Right atrium auricular region (tissue), 2 donors: ENCODE data around the gene MECP2. TPM values are rescaled to one million over a fixed set of nuclear protein-coding genes. Genes with fewer than 3 reads are reported as not detected.

Experiments used
- DNase-seq: peaks from one replicate; pipeline ENCODE4 v3.0.0-alpha.2; 2019; ENCODE audit warnings: low spot score
- H3K27ac ChIP-seq, 2 donors: fragments of 200-600 bp; sonication (generic); 1 replicate in 1 of 2; 2 replicates in 1 of 2; pipeline ENCODE4 v1.5.1; 2016 to 2019
- H3K27me3 ChIP-seq, 2 donors: fragments of 200-600 bp; sonication (generic); one replicate each; pipeline versions ENCODE4 v1.5.1 to v1.6.0; 2017 to 2019
- H3K36me3 ChIP-seq: fragments of 200-600 bp; sonication (generic); one replicate; pipeline ENCODE4 v1.5.1; 2016
- H3K4me1 ChIP-seq, 2 donors: fragments of 200-600 bp; sonication (generic); one replicate each; pipeline versions ENCODE4 v1.5.1 to v1.6.0; 2017 to 2019
- H3K4me3 ChIP-seq, 2 donors: fragments of 200-600 bp; sonication (generic); 1 replicate in 1 of 2; 2 replicates in 1 of 2; pipeline ENCODE4 v1.5.1; 2017 to 2019; ENCODE audit warnings: mild to moderate bottlenecking in 1 of 2, moderate library complexity in 1 of 2
- H3K9me3 ChIP-seq, 2 donors: fragments of 200-600 bp; sonication (generic); one replicate each; pipeline ENCODE4 v1.5.1; 2019
- total RNA-seq, 2 donors: library from RNA; depleted of rRNA; stranded (reverse); fragments of >200 nt; gene quantifications; one replicate each; pipeline ENCODE4 v1.1.0, GENCODE V29; 2016
- TF ChIP-seq, protein P1 (sequence below), 2 donors: fragments of 200-600 bp; sonication (generic); IDR thresholded peaks; one replicate each; pipeline ENCODE4 v1.5.1; 2019; ENCODE audit warnings: antibody characterized with exemption in 2 of 2

MECP2 gene
- total RNA-seq, 2 donors from 2014 or later, result 52.7 to 69.1 TPM

DNA sequence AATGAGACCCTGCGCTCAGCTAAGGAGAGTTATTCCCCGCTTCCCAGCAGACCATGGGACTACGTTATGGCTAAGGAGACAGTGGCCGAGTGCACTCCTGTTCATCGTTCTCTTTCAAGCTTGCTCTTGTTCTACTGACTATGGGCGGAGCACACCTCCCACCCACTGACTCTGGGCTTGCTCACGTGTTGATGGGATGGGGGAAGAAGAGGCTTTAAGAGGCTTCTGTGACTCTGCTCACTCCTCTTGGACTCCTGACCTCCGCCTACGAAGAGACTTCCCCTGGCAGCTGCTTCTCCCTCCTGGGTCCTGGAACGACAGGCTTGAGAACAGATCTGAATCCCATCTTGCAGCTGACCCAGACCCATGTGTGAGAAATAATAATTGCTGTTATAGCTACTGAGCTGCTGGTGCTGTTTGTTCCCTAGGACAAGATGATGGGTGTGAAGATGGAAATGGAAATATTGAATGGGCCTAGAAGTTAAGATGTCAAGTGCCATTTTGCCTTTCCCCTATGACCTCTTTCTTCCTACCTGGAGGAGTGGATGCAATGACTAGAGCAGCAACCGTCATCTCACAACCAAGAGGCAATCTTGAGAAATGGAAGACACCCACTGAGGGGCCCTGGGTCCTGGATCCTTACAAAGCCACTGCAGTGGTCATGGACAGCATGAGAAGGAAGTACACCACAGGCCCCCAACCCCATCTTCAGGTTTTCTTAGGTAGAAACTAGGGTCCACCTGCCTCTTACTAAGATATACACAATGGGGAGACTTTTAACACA is 39.1 kb downstream of the MECP2 start:
- no peaks in the 10 kb centered on the region for H3K27me3 ChIP-seq
- no peak overlapping the region for H3K27ac ChIP-seq
- TF ChIP-seq, protein P1, sequence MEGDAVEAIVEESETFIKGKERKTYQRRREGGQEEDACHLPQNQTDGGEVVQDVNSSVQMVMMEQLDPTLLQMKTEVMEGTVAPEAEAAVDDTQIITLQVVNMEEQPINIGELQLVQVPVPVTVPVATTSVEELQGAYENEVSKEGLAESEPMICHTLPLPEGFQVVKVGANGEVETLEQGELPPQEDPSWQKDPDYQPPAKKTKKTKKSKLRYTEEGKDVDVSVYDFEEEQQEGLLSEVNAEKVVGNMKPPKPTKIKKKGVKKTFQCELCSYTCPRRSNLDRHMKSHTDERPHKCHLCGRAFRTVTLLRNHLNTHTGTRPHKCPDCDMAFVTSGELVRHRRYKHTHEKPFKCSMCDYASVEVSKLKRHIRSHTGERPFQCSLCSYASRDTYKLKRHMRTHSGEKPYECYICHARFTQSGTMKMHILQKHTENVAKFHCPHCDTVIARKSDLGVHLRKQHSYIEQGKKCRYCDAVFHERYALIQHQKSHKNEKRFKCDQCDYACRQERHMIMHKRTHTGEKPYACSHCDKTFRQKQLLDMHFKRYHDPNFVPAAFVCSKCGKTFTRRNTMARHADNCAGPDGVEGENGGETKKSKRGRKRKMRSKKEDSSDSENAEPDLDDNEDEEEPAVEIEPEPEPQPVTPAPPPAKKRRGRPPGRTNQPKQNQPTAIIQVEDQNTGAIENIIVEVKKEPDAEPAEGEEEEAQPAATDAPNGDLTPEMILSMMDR (IDR thresholded peaks at IDR 0.05), result no peak
- H3K9me3 ChIP-seq, result no peaks in the 10 kb centered on the region
- DNase-seq, result no peak
- H3K4me3 ChIP-seq, result no peak overlapping the region
- H3K36me3 ChIP-seq, result no peaks in the 10 kb centered on the region
- peaks cover 0 to 56% of the 10 kb centered on the region in 2 donors for H3K4me1 ChIP-seq

DNA sequence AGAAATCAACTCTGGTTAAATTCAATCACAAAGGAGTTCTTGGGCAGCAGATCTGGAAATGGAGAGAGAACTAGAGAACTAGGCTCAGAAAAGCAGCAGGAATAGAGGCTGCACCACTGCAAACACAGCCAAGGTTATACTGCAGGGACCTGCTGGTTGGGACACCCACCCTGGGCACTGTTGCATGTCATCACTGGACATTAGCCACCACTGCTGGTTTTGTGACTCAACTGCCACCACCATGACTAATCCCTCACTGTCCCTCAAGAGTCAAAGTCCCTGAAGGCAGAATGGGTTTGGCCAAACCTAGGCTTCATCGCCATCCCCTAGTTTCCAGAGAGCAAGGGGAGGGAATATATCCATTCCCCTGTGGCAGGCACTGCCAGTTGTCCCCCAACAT is 39.7 kb downstream of the MECP2 start:
- no peaks in the 10 kb centered on the region for H3K36me3 ChIP-seq
- H3K9me3 ChIP-seq, result no peaks in the 10 kb centered on the region
- peaks cover 0 to 53% of the 10 kb centered on the region in 2 donors for H3K4me1 ChIP-seq
- H3K27ac ChIP-seq, result no peak overlapping the region
- TF ChIP-seq, protein P1 (IDR thresholded peaks at IDR 0.05), result no peak
- no peak overlapping the region for H3K4me3 ChIP-seq
- H3K27me3 ChIP-seq, result no peaks in the 10 kb centered on the region
- no peak for DNase-seq

GRCh38 chrX:154056770-154057241 is 40.7 kb downstream of the MECP2 start:
- Histone ChIP-seq H3K9me3 (no peaks in the 10 kb centered on the region), H3K36me3 (no peaks in the 10 kb centered on the region), H3K27me3 (no peaks in the 10 kb centered on the region), H3K4me3 (no peak overlapping the region), H3K4me1 (peaks cover 0 to 44% of the 10 kb centered on the region in 2 donors), H3K27ac (no peak overlapping the region)
- TF ChIP-seq, protein P1 (IDR thresholded peaks at IDR 0.05), result no peak
- DNase-seq, result no peak

DNA sequence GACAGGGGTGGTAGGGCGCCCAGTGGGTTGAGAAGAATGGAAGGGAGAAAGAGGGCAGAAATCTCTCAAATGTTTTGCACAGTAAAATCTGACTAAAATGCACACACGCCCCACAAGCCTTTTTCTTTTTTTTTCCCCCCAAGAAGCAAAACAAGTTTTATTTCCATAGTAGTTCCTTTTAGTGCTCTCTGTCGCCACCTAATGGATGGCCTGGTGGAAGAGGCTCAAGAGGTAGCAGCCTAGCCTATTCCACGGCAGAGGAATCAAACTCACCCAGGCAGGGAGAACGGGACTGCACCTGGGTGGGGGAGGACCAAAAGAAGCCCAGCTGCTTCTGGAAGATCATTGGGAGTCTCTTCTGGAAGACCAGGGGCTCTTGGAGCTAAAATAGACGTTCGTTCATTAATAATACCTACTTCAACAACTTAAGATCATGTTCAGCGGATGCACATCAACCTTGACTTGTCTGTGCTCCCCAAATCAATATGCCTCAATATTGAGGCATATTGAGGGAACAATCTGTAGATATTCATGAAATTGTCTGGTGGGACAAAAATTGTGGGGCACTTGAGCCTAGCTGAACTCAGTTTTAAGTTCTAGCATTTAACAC is 46.2 kb downstream of the MECP2 start:
- H3K4me1 ChIP-seq, result peaks cover 0 to 53% of the 10 kb centered on the region in 2 donors
- no peaks in the 10 kb centered on the region for H3K36me3 ChIP-seq
- TF ChIP-seq, protein P1 (IDR thresholded peaks at IDR 0.05), result peak; percentile 60 to 79
- DNase-seq, result peak; percentile 81
- H3K27me3 ChIP-seq, result no peaks in the 10 kb centered on the region
- no peaks in the 10 kb centered on the region for H3K9me3 ChIP-seq
- no peak overlapping the region for H3K4me3 ChIP-seq
- peak overlapping the region in 1 of 2 donors; percentile 11 for H3K27ac ChIP-seq

GRCh38 chrX:154050113-154050495 is 47.4 kb downstream of the MECP2 start:
- Histone ChIP-seq H3K27ac (no peak overlapping the region), H3K4me1 (peaks cover 0 to 63% of the 10 kb centered on the region in 2 donors), H3K36me3 (no peaks in the 10 kb centered on the region), H3K9me3 (no peaks in the 10 kb centered on the region), H3K4me3 (no peak overlapping the region), H3K27me3 (no peaks in the 10 kb centered on the region)
- no peak for DNase-seq
- TF ChIP-seq, protein P1 (IDR thresholded peaks at IDR 0.05), result no peak
